Measurements from ENCODE around the gene GGCT.

Gene GGCT

GRCh38 chr7:30478349-30479201 is 26.1 kb downstream of the GGCT start, which contains the start of gene NOD1:
NOD1 (minus strand) TSS chr7:30478784; CDS start chr7:30456921, 21,863 bp downstream.
- Histone ChIP-seq H2BK5ac (ENCODE audit: low read length) (peak within 1 kb of the TSS; percentile 54), H3K18ac (ENCODE audit: low read length) (peak within 1 kb of the TSS; percentile 96), H3K79me1 (ENCODE audit: low read depth, low read length) (no peaks in the 10 kb centered on the region), H3K4me1 (ENCODE audit: control insufficient read depth in 2 of 2, insufficient read depth in 1 of 2, low read depth in 1 of 2, low read length in 2 of 2) (peaks cover 2 to 3% of the 10 kb centered on the region in 2 donors), H2AK5ac (ENCODE audit: low read depth, low read length) (peak within 1 kb of the TSS; percentile 41), H3K27me3 (ENCODE audit: control insufficient read depth in 3 of 3, insufficient read depth in 3 of 3, low read depth in 1 of 3, low read length in 3 of 3) (peaks cover 0 to 28% (median 0%) of the 10 kb centered on the region in 3 experiments), H3K36me3 (replicated peaks in 1 of 2; ENCODE audit: control insufficient read depth in 2 of 2, insufficient read depth in 2 of 2, low read length in 2 of 2) (no peaks in the 10 kb centered on the region), H2BK120ac (ENCODE audit: low read depth, low read length) (peak within 1 kb of the TSS; percentile 95), H3K4me3 (ENCODE audit: low read length in 2 of 2) (peak within 1 kb of the TSS; percentile 61 to 80), H3K9ac (ENCODE audit: low read depth, low read length, poor library complexity) (peak within 1 kb of the TSS; percentile 88), H2AFZ (ENCODE audit: low read length) (peak within 1 kb of the TSS; percentile 99), H4K8ac (ENCODE audit: low read depth, low read length) (no peak within 1 kb of the TSS), H2BK15ac (ENCODE audit: low read length) (peak within 1 kb of the TSS; percentile 86), H4K91ac (ENCODE audit: low read depth, low read length, poor library complexity) (peak within 1 kb of the TSS; percentile 14), H3K4ac (ENCODE audit: low read length) (no peak within 1 kb of the TSS), H3K23ac (ENCODE audit: low read depth, low read length, poor library complexity) (peak within 1 kb of the TSS; percentile 69), H2BK12ac (ENCODE audit: low read length) (peak within 1 kb of the TSS; percentile 18), H3K4me2 (ENCODE audit: insufficient read depth, low read length, poor library complexity, severe bottlenecking) (peak within 1 kb of the TSS; percentile 89), H3K9me3 (replicated peaks in 1 of 2; ENCODE audit: control insufficient read depth in 2 of 2, insufficient read depth in 1 of 2, low read depth in 1 of 2, low read length in 2 of 2) (no peaks in the 10 kb centered on the region), H3K27ac (replicated peaks; ENCODE audit: low read length) (no peak within 1 kb of the TSS), H3K14ac (ENCODE audit: low read length) (peak within 1 kb of the TSS; percentile 95)
- peak; percentile 51 for DNase-seq (ENCODE audit: low spot score)
- no CpG with 5 or more reads among the region's 77 CpGs for WGBS, 2 donors (ENCODE audit: extremely low coverage in 2 of 2, insufficient read length in 2 of 2, insufficient replicate concordance in 1 of 2)

GRCh38 chr7:30476459-30477145 is 28.0 kb downstream of the GGCT start:
- no peak overlapping the region for H2AFZ ChIP-seq (ENCODE audit: low read length)
- peaks cover 0 to 21% (median 0%) of the 10 kb centered on the region in 3 experiments for H3K27me3 ChIP-seq (ENCODE audit: control insufficient read depth in 3 of 3, insufficient read depth in 3 of 3, low read depth in 1 of 3, low read length in 3 of 3)
- no peak overlapping the region for H2BK5ac ChIP-seq (ENCODE audit: low read length)
- no peak overlapping the region for H3K18ac ChIP-seq (ENCODE audit: low read length)
- H3K9ac ChIP-seq (ENCODE audit: low read depth, low read length, poor library complexity), result no peak overlapping the region
- WGBS, 2 donors (ENCODE audit: extremely low coverage in 2 of 2, insufficient read length in 2 of 2, insufficient replicate concordance in 1 of 2), result no CpG with 5 or more reads among the region's 10 CpGs
- no peak overlapping the region for H4K8ac ChIP-seq (ENCODE audit: low read depth, low read length)
- no peak overlapping the region for H2AK5ac ChIP-seq (ENCODE audit: low read depth, low read length)
- no peaks in the 10 kb centered on the region for H3K79me1 ChIP-seq (ENCODE audit: low read depth, low read length)
- peaks cover 7% of the 10 kb centered on the region in 2 donors for H3K4me1 ChIP-seq (ENCODE audit: control insufficient read depth in 2 of 2, insufficient read depth in 1 of 2, low read depth in 1 of 2, low read length in 2 of 2)
- no peak overlapping the region for H3K23ac ChIP-seq (ENCODE audit: low read depth, low read length, poor library complexity)
- no peak overlapping the region for H3K4ac ChIP-seq (ENCODE audit: low read length)
- H3K4me3 ChIP-seq (ENCODE audit: low read length in 2 of 2), result no peak overlapping the region
- no peak overlapping the region for H3K14ac ChIP-seq (ENCODE audit: low read length)
- H3K4me2 ChIP-seq (ENCODE audit: insufficient read depth, low read length, poor library complexity, severe bottlenecking), result no peak overlapping the region
- DNase-seq (ENCODE audit: low spot score), result no peak
- H3K27ac ChIP-seq (replicated peaks; ENCODE audit: low read length), result no peak overlapping the region
- H3K36me3 ChIP-seq (replicated peaks in 1 of 2; ENCODE audit: control insufficient read depth in 2 of 2, insufficient read depth in 2 of 2, low read length in 2 of 2), result no peaks in the 10 kb centered on the region
- H2BK15ac ChIP-seq (ENCODE audit: low read length), result no peak overlapping the region
- H2BK12ac ChIP-seq (ENCODE audit: low read length), result no peak overlapping the region
- H4K91ac ChIP-seq (ENCODE audit: low read depth, low read length, poor library complexity), result no peak overlapping the region
- no peak overlapping the region for H2BK120ac ChIP-seq (ENCODE audit: low read depth, low read length)
- no peaks in the 10 kb centered on the region for H3K9me3 ChIP-seq (replicated peaks in 1 of 2; ENCODE audit: control insufficient read depth in 2 of 2, insufficient read depth in 1 of 2, low read depth in 1 of 2, low read length in 2 of 2)

GRCh38 chr7:30475580-30475979 is 29.0 kb downstream of the GGCT start:
- no CpG with 5 or more reads among the region's 6 CpGs for WGBS, 2 donors (ENCODE audit: extremely low coverage in 2 of 2, insufficient read length in 2 of 2, insufficient replicate concordance in 1 of 2)

GRCh38 chr7:30474893-30475292 is 29.7 kb downstream of the GGCT start:
- DNase-seq (ENCODE audit: low spot score), result no peak
- Histone ChIP-seq H2BK5ac (ENCODE audit: low read length) (no peak overlapping the region), H3K79me1 (ENCODE audit: low read depth, low read length) (no peaks in the 10 kb centered on the region), H3K23ac (ENCODE audit: low read depth, low read length, poor library complexity) (no peak overlapping the region), H3K36me3 (replicated peaks in 1 of 2; ENCODE audit: control insufficient read depth in 2 of 2, insufficient read depth in 2 of 2, low read length in 2 of 2) (no peaks in the 10 kb centered on the region), H3K14ac (ENCODE audit: low read length) (no peak overlapping the region), H2BK120ac (ENCODE audit: low read depth, low read length) (no peak overlapping the region), H3K4me1 (ENCODE audit: control insufficient read depth in 2 of 2, insufficient read depth in 1 of 2, low read depth in 1 of 2, low read length in 2 of 2) (peaks cover 14 to 17% of the 10 kb centered on the region in 2 donors), H3K9ac (ENCODE audit: low read depth, low read length, poor library complexity) (no peak overlapping the region), H4K8ac (ENCODE audit: low read depth, low read length) (no peak overlapping the region), H3K4me2 (ENCODE audit: insufficient read depth, low read length, poor library complexity, severe bottlenecking) (no peak overlapping the region), H3K27ac (replicated peaks; ENCODE audit: low read length) (no peak overlapping the region), H3K18ac (ENCODE audit: low read length) (no peak overlapping the region), H2BK15ac (ENCODE audit: low read length) (no peak overlapping the region), H2BK12ac (ENCODE audit: low read length) (no peak overlapping the region), H3K4me3 (ENCODE audit: low read length in 2 of 2) (no peak overlapping the region), H2AFZ (ENCODE audit: low read length) (no peak overlapping the region), H3K27me3 (ENCODE audit: control insufficient read depth in 3 of 3, insufficient read depth in 3 of 3, low read depth in 1 of 3, low read length in 3 of 3) (peaks cover 0 to 8% (median 0%) of the 10 kb centered on the region in 3 experiments), H4K91ac (ENCODE audit: low read depth, low read length, poor library complexity) (no peak overlapping the region), H2AK5ac (ENCODE audit: low read depth, low read length) (no peak overlapping the region), H3K4ac (ENCODE audit: low read length) (no peak overlapping the region), H3K9me3 (replicated peaks in 1 of 2; ENCODE audit: control insufficient read depth in 2 of 2, insufficient read depth in 1 of 2, low read depth in 1 of 2, low read length in 2 of 2) (no peaks in the 10 kb centered on the region)
- no CpG with 5 or more reads among the region's 2 CpGs for WGBS, 2 donors (ENCODE audit: extremely low coverage in 2 of 2, insufficient read length in 2 of 2, insufficient replicate concordance in 1 of 2)

More at GRCh38 chr7:30475580-30475979, 29.0 kb downstream of the GGCT start:
- Histone ChIP-seq H2AK5ac (ENCODE audit: low read depth, low read length) (no peak overlapping the region), H4K8ac (ENCODE audit: low read depth, low read length) (no peak overlapping the region), H2BK12ac (ENCODE audit: low read length) (no peak overlapping the region), H2BK120ac (ENCODE audit: low read depth, low read length) (no peak overlapping the region), H3K9me3 (replicated peaks in 1 of 2; ENCODE audit: control insufficient read depth in 2 of 2, insufficient read depth in 1 of 2, low read depth in 1 of 2, low read length in 2 of 2) (no peaks in the 10 kb centered on the region), H3K27ac (replicated peaks; ENCODE audit: low read length) (no peak overlapping the region), H3K4me2 (ENCODE audit: insufficient read depth, low read length, poor library complexity, severe bottlenecking) (no peak overlapping the region), H3K23ac (ENCODE audit: low read depth, low read length, poor library complexity) (no peak overlapping the region), H2BK5ac (ENCODE audit: low read length) (no peak overlapping the region), H3K36me3 (replicated peaks in 1 of 2; ENCODE audit: control insufficient read depth in 2 of 2, insufficient read depth in 2 of 2, low read length in 2 of 2) (no peaks in the 10 kb centered on the region), H3K4me3 (ENCODE audit: low read length in 2 of 2) (no peak overlapping the region), H3K9ac (ENCODE audit: low read depth, low read length, poor library complexity) (no peak overlapping the region), H3K18ac (ENCODE audit: low read length) (no peak overlapping the region), H2AFZ (ENCODE audit: low read length) (no peak overlapping the region), H3K14ac (ENCODE audit: low read length) (no peak overlapping the region), H3K4ac (ENCODE audit: low read length) (no peak overlapping the region), H4K91ac (ENCODE audit: low read depth, low read length, poor library complexity) (no peak overlapping the region), H3K79me1 (ENCODE audit: low read depth, low read length) (no peaks in the 10 kb centered on the region), H2BK15ac (ENCODE audit: low read length) (no peak overlapping the region), H3K4me1 (ENCODE audit: control insufficient read depth in 2 of 2, insufficient read depth in 1 of 2, low read depth in 1 of 2, low read length in 2 of 2) (peaks cover 14 to 17% of the 10 kb centered on the region in 2 donors), H3K27me3 (ENCODE audit: control insufficient read depth in 3 of 3, insufficient read depth in 3 of 3, low read depth in 1 of 3, low read length in 3 of 3) (peaks cover 0 to 12% (median 0%) of the 10 kb centered on the region in 3 experiments)
- no peak for DNase-seq (ENCODE audit: low spot score)

All from neuronal stem cell (in vitro differentiated cells).